ENCODE data around the gene CD4.
"Not testable (repeated sequence)": the region's sequence is repeated elsewhere in the genome, so short reads cannot be mapped to it uniquely, and the experiment has no call there.

The CD4 gene

DNA sequence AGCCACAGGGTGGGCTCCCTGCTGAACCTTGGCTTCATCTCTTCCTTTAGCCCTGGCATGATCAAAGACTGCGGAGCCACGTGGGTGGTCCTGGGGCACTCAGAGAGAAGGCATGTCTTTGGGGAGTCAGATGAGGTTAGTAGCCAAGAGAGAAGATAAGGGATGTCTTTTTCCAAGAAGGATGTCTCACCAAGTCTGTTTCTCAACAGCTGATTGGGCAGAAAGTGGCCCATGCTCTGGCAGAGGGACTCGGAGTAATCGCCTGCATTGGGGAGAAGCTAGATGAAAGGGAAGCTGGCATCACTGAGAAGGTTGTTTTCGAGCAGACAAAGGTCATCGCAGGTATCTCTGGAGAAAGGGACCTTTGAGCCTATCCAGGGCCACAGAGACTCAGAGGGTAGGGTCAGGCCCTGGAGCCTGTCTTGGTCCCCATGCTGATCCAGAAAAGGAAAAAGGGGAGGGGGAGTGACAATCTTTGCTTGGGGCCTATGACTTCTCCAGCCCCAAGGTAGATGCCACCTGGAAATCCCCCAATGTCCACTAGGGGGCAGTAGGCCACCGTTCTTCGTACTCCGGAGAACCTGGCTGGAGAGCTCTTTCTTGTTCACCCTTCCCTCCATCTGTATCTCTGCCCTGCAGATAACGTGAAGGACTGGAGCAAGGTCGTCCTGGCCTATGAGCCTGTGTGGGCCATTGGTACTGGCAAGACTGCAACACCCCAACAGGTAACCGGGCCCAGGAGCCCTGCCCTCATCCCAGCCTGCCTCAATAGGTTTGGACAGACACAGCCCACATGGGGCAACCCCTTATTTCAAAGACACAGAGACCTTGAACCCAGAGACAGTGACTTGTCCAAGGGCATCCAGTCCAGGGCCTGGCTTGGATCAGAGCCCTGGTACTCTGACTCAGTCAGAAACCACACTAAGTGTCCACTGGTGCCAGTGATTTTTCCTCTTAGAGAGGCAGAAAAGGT lies 80.0 kb downstream of the CD4 start:
- DNase-seq = peak; percentile 90

DNA sequence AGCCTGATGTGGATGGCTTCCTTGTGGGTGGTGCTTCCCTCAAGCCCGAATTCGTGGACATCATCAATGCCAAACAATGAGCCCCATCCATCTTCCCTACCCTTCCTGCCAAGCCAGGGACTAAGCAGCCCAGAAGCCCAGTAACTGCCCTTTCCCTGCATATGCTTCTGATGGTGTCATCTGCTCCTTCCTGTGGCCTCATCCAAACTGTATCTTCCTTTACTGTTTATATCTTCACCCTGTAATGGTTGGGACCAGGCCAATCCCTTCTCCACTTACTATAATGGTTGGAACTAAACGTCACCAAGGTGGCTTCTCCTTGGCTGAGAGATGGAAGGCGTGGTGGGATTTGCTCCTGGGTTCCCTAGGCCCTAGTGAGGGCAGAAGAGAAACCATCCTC lies 81.0 kb downstream of the CD4 start:
- not testable (repeated sequence) for DNase-seq

Measured in CD4-positive, alpha-beta T cell treated with Interleukin-17A for 1 hour (primary cell).